ENCODE measurements around the gene FBN2.

DNA sequence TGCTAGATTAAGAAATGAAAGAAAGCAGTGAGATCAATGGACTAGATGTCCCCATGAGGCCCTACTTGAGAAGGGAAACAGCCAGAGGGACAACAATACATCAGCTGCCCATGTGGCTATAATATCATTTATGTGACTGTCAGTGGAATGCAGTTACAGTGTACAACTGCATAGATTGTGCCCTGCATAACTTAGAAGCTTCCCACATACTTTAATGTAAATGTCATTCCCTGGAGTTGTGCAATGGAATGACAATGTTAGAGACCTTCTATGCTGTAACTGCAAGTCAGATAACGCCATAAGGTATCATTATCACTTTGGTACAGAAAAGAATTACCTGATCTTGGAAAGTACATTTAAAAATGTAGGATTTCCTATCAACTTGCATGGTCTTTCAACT is 67.4 kb downstream of the FBN2 start:
- TF ChIP-seq, protein P1, sequence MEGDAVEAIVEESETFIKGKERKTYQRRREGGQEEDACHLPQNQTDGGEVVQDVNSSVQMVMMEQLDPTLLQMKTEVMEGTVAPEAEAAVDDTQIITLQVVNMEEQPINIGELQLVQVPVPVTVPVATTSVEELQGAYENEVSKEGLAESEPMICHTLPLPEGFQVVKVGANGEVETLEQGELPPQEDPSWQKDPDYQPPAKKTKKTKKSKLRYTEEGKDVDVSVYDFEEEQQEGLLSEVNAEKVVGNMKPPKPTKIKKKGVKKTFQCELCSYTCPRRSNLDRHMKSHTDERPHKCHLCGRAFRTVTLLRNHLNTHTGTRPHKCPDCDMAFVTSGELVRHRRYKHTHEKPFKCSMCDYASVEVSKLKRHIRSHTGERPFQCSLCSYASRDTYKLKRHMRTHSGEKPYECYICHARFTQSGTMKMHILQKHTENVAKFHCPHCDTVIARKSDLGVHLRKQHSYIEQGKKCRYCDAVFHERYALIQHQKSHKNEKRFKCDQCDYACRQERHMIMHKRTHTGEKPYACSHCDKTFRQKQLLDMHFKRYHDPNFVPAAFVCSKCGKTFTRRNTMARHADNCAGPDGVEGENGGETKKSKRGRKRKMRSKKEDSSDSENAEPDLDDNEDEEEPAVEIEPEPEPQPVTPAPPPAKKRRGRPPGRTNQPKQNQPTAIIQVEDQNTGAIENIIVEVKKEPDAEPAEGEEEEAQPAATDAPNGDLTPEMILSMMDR (IDR thresholded peaks at IDR 0.05): no peak
- no peak for TF ChIP-seq POLR2A (IDR thresholded peaks at IDR 0.05)
